DND-41 (cell line): ENCODE data around the gene AKAP13.
A peak's percentile ranks its signal among the peaks of the same experiment; 100 is the strongest.

Experiments used
- ATAC-seq: fragments of 200-7000 bp; cut with Tn5 transposase; 3 replicates; pipeline ENCODE4 v1.9.1; 2021; ENCODE audit warnings: low read depth; ENCODE audit not compliant: insufficient read depth
- DNase-seq: peaks from one replicate; pipeline ENCODE4 v3.0.0-alpha.2; 2020
- H2AFZ ChIP-seq: 2 replicates; pipeline ENCODE4 v1.6.0; 2012; ENCODE audit warnings: low read depth, low read length
- H3K27ac ChIP-seq: 2 replicates; pipeline ENCODE4 v1.5.1; 2012; ENCODE audit warnings: low read length, inconsistent platforms
- H3K27me3 ChIP-seq: fragments of 200-600 bp; sonication (generic); 2 replicates; pipeline ENCODE4 v1.6.0; 2012; ENCODE audit warnings: low read length, mild to moderate bottlenecking, inconsistent platforms; ENCODE audit not compliant: insufficient read depth, poor library complexity
- H3K36me3 ChIP-seq: 2 replicates; pipeline ENCODE4 v1.5.1; 2012; ENCODE audit warnings: low read length, inconsistent platforms; ENCODE audit not compliant: insufficient read depth
- H3K4me1 ChIP-seq: 2 replicates; pipeline ENCODE4 v1.5.1; 2012; ENCODE audit warnings: mild to moderate bottlenecking, low read length; ENCODE audit not compliant: insufficient read depth
- H3K4me2 ChIP-seq: 2 replicates; pipeline ENCODE4 v1.6.0; 2012; ENCODE audit warnings: mild to moderate bottlenecking, moderate library complexity, low read length, inconsistent platforms; ENCODE audit not compliant: insufficient read depth
- H3K4me3 ChIP-seq, 2 experiments: fragments of 200-600 bp in 1 of 2; shearing (Covaris generic) in 1 of 2; 2 replicates each; pipeline ENCODE4 v1.5.1; 2012 to 2016; ENCODE audit warnings: inconsistent platforms in 2 of 2, low read length in 2 of 2, mild to moderate bottlenecking in 2 of 2, low read depth in 1 of 2, moderate library complexity in 1 of 2
- H3K79me2 ChIP-seq: 2 replicates; pipeline ENCODE4 v1.6.0; 2012; ENCODE audit warnings: low read length, inconsistent platforms; ENCODE audit not compliant: insufficient read depth
- H3K9ac ChIP-seq: 2 replicates; pipeline ENCODE4 v1.6.0; 2012; ENCODE audit warnings: low read depth, mild to moderate bottlenecking, inconsistent platforms, low read length, moderate library complexity
- H3K9me3 ChIP-seq: 2 replicates; pipeline ENCODE4 v1.5.1; 2012; ENCODE audit warnings: low read length, moderate library complexity, mild to moderate bottlenecking, inconsistent platforms; ENCODE audit not compliant: insufficient read depth, severe bottlenecking
- H4K20me1 ChIP-seq: 2 replicates; pipeline ENCODE4 v1.6.0; 2012; ENCODE audit warnings: low read length; ENCODE audit not compliant: insufficient read depth
- CTCF ChIP-seq: IDR thresholded peaks from 2 replicates; pipeline ENCODE4 v1.5.1; 2012; ENCODE audit warnings: borderline replicate concordance, low read length, moderate library complexity, mild to moderate bottlenecking; ENCODE audit not compliant: poor library complexity, severe bottlenecking; ENCODE audit errors: extremely low read depth
- EZH2 ChIP-seq: IDR thresholded peaks from 3 replicates; pipeline ENCODE4 v1.6.1; 2012; ENCODE audit warnings: borderline replicate concordance, low read depth, mild to moderate bottlenecking, moderate library complexity, low read length, inconsistent platforms; ENCODE audit not compliant: severe bottlenecking

Gene AKAP13

GRCh38 chr15:85625166-85625830, 244.9 kb downstream of the AKAP13 start:
- H3K4me2 ChIP-seq: peak overlapping the region; percentile 52

GRCh38 chr15:85625856-85626255, 245.5 kb downstream of the AKAP13 start:
- no peaks in the 10 kb centered on the region for H3K79me2 ChIP-seq

More at GRCh38 chr15:85625166-85625830, 244.9 kb downstream of the AKAP13 start:
- no peak overlapping the region for H2AFZ ChIP-seq
- peak overlapping the region in 1 of 2 experiments; percentile 11; a peak in 1 of 4 replicates for H3K4me3 ChIP-seq
- H3K27ac ChIP-seq: peak overlapping the region; percentile 72
- no peaks in the 10 kb centered on the region for H4K20me1 ChIP-seq
- H3K9ac ChIP-seq: no peak overlapping the region; the same call in none of the 2 replicates
- H3K79me2 ChIP-seq: no peaks in the 10 kb centered on the region
- DNase-seq (peak; percentile 37), ATAC-seq (peak; percentile 51)
- TF ChIP-seq EZH2 (no peak), CTCF (no peak)
- 0 out of 2 replicates have a peak, but pooled peaks cover 6% of the 10 kb centered on the region for H3K36me3 ChIP-seq
- no peaks in the 10 kb centered on the region for H3K27me3 ChIP-seq
- H3K9me3 ChIP-seq: no peaks in the 10 kb centered on the region
- peaks cover 51% of the 10 kb centered on the region for H3K4me1 ChIP-seq

GRCh38 chr15:85627213-85627935, 247.0 kb downstream of the AKAP13 start:
- Histone ChIP-seq H3K79me2 (no peaks in the 10 kb centered on the region), H3K4me1 (peaks cover 36% of the 10 kb centered on the region)

More at GRCh38 chr15:85625856-85626255, 245.5 kb downstream of the AKAP13 start:
- no peak for DNase-seq
- Histone ChIP-seq H3K9me3 (no peaks in the 10 kb centered on the region), H3K27ac (peak overlapping the region; percentile 72), H4K20me1 (no peaks in the 10 kb centered on the region), H3K4me3 (no peak overlapping the region), H3K27me3 (no peaks in the 10 kb centered on the region), H3K36me3 (0 out of 2 replicates have a peak, but pooled peaks cover 6% of the 10 kb centered on the region), H2AFZ (no peak overlapping the region), H3K4me1 (peaks cover 45% of the 10 kb centered on the region), H3K9ac (no peak overlapping the region; the same call in 1 of the 2 replicates), H3K4me2 (no peak overlapping the region)
- no peak for TF ChIP-seq CTCF
- TF ChIP-seq EZH2: no peak
- peak; percentile 60 for ATAC-seq

More at GRCh38 chr15:85627213-85627935, 247.0 kb downstream of the AKAP13 start:
- ATAC-seq (no peak), DNase-seq (no peak)
- Histone ChIP-seq H3K9ac (no peak overlapping the region), H3K27me3 (no peaks in the 10 kb centered on the region), H3K4me2 (no peak overlapping the region), H3K36me3 (0 out of 2 replicates have a peak, but pooled peaks cover 6% of the 10 kb centered on the region), H3K9me3 (no peaks in the 10 kb centered on the region), H3K27ac (no peak overlapping the region), H2AFZ (no peak overlapping the region), H3K4me3 (no peak overlapping the region), H4K20me1 (no peaks in the 10 kb centered on the region)
- TF ChIP-seq EZH2 (no peak), CTCF (no peak)
